Caki2 (cell line): ENCODE results near the gene OSR1. TPM values are rescaled to one million over a fixed set of nuclear protein-coding genes. Genes with fewer than 3 reads are reported as not detected.

Experiments
- DNase-seq: peaks from one replicate; pipeline ENCODE4 v3.0.0-alpha.2; 2015; ENCODE audit warnings: low read depth
- in situ Hi-C: cut with HindIII; loops from 2 replicates; pipeline ENCODE4 v1.10.0; 2016; ENCODE audit warnings: low sequenced_read_pairs, low pct_unique_long_range_greater_than_20kb, mixed read lengths
- total RNA-seq: library from RNA; depleted of rRNA; stranded (reverse); fragments of >200 nt; shearing (Covaris generic); gene quantifications from 2 replicates; pipeline ENCODE4 v1.2.3, GENCODE V29; 2014; ENCODE audit warnings: low replicate concordance

The OSR1 gene
- total RNA-seq, 1 experiment from 2014 or later = 2.5 TPM

DNA sequence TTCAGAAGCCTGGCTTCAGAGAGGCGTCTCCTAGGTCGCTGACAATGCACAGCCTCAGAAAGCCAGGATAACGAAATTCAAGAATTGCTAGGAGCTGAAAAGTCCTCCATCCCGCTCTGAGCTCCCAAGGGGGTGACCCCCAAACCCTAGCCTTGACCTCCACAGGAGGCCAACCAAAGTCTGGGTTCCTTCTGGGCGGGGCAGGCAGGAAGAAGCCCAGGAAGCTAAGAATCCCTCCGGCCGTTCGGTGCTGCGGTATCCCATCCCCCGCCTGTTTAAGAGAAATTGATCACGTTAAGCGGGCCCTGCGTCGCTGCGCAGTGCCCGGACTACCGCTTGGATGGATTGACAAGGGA lies 2.5 kb upstream of the OSR1 start:
- in situ Hi-C loops = no loop called here
- no peak for DNase-seq

DNA sequence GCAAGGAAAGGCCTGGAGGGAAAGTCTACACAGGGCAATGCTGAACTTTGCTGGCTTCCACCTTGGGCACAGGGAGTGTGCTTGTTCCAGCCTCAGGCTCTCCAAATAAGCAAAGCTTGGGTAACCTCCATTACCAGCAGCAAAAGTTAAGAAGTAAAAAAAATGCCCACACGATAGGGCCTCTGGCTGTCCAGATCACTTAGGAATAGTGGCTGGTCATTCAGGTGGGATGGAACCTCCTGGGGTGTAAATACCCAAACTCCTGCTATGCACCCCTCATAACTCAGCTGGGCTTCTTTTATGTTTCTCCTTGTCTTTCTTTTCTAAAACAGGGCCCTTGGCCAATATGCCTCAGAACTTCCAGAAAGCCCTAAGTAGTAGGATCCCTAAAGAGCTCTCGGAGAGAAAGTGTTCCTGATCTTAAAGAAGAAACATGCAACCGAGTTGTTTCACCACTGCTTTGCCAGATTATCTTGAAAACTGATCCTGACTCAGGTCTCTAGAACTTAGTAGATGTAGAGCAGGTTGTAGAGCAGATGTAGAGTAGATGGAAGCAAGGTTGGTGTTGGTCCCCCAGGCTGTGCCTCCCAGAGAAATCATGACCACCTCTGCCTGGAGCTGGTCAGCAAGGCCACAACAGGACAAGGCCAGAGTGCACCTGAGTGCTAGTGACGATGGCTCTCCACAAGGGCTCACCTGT lies 2.0 kb upstream of the OSR1 start:
- in situ Hi-C loops = no loop called here

DNA sequence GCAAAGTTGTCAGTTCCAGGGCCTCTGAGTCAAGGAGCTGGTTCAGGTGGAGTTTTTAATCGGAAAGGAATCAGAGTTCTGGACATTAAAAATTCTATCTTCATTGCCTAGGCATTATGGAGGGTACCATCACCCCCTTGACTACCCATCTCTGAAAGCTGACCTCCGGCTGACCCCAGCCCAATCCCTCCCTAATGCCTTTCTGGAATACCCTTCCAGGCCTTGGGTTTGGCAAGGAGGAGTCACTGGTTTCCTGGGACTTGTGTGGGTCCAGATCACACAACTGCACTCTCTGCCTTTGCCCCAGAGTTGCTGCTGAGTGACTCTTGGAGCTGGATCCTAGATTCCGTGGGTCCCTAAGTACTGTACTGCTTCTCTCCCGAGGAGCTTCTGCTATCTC lies 1.0 kb upstream of the OSR1 start:
- no peak for DNase-seq
- in situ Hi-C loops = no loop called here

More for the DNA sequence above, 2.0 kb upstream of the OSR1 start:
- no peak for DNase-seq

DNA sequence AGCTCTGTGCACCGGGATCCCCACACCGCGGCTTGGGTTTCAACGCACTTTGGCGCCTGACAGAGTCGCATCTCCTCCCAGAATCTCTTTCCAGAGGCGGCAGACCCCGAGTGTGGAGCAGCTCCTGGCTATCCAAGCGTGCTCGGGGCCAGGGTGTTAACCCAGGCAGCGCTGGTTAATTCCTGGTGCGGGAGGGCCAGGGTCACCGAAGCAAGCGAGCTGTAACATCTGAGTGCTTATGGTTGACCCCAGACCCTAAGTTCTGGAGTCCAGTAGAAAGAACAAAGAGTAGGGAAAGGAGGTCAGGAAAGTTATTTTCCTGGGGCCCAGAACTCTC lies 566 bp upstream of the OSR1 start:
- in situ Hi-C loops = no loop called here
- DNase-seq = no peak

DNA sequence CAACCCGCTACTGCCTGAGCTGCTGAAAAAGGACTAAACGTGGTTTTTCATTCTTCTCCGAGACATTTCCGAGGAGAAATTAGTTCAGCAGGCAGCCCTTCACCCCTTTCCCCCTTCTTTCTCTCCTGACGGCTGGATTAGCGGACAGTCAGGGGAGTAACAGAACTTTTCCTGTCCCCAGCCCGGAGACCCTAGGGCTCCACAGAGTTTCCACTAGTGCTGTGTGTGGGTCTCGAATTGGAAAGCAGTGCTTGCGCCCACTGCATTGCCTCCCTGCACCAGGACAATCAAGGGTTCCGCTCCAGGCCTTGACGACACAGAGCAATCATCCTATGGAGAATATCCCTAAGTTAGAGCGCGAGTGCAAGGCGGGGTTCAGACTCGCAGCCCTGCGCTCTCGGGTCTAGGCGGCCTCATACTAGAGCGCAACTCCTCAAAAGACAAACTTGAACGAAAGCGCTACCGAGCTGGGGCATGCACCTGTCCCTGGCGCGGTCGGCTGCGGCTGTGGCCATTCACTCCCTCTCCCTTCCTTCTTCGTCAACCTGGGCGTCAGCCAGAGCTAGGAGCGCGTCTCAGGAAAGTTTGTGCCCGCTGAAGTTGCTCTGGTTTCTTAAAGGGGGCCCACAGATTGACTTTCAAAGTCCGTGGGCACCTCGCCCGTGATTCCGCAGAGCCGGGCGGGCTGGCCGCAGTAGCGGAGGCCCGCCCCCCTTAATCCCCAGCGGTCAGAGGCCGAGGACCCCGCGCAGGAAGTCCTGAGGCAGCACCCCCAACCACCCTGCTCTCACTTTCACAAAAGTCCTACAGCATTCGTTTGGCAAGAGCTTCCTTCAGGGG lies 801 bp downstream of the OSR1 start:
- in situ Hi-C loops = no loop called here

DNA sequence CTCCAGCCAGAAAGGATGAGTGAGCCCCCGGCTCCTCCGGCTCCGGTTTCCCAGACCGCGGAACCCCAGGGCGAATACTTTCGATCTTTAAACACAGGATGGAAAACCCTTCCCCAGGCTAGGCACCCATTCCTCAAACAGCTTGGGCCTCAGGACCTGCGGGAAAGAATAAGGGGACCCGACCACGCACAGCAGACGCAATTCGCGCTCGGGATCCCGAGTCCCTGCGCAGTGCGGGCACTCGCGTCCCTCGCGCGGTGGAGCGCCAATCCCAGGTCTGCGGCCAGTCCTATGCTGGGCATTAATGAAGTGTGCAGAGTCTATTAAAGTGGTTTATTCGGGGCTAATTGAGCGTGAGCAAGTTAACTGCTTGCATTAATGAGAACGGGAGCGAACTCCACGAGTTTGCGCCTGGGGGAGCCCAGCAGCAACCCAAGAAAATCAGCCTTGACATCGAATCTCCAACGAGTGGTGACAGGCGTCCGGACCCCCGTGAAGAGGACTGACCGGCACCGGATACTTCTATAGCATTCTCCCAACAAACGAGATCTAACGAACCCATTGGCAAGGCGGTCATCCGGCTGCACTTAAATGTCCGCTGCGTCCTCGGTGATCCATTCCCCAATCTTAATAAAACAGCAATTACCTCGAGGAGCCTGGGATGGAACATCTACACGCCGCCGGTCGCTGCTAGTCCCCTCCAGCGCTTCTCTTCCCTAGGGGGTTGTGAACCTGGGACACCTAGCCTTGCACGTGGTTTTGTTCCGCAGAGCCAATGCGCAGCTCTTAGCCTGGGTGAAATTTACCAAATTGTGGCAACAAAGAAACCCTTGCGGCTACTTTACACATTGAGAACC lies 1.6 kb downstream of the OSR1 start:
- DNase-seq = no peak
- in situ Hi-C loops = no loop called here

More for the DNA sequence above, 801 bp downstream of the OSR1 start:
- DNase-seq = peak; percentile 10

DNA sequence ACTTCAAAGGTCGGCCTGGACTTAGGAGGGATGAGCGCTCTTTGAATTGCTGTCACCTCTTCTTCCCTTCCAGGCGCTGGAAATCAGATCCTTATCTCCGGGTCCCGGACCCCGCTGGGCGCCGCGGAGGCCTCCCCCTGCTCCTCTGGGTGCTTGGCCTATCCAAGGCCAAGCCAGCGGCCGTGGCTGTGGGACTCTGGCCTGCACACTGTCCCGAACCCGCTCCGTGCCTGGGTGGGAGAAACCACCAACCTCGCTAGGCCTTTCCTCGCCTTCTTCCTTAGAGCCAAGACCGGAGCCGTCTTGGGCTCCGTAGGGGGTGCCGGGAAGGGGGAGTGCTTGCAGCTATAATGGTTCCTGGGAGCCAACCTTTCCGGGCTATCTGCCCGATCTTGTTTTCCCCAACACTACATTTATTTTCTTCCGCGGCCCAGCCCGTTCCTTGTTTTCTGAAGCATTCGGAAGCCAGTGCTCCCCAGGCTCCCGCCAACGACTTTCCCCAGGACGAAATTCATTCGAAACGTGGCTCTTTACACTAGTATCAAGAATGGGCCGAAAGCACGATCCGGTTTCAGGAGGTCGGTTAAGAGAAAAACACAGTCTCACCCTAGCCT lies 2.4 kb downstream of the OSR1 start:
- in situ Hi-C loops = no loop called here
- DNase-seq = no peak

DNA sequence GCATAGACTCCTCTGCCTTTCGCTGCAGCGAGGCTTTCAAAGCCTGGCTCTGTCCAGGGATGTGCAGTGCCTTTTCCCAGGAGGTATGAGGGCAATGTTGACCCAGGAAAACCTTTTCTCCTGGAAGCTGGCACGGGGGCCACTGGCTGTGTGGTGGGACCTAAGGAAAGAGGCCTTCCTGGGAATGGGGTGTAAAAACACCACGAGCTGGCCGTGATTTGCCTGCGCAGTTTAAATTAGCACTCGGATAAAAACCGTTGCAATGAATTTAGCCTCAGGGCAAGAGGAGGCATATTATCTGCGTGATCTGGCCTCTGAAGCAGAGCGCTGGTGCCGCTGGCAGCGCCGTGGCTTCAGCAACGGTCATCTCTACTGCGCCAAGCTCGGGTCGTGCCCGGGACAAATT lies 3.0 kb downstream of the OSR1 start:
- in situ Hi-C loops = no loop called here
- DNase-seq = no peak

DNA sequence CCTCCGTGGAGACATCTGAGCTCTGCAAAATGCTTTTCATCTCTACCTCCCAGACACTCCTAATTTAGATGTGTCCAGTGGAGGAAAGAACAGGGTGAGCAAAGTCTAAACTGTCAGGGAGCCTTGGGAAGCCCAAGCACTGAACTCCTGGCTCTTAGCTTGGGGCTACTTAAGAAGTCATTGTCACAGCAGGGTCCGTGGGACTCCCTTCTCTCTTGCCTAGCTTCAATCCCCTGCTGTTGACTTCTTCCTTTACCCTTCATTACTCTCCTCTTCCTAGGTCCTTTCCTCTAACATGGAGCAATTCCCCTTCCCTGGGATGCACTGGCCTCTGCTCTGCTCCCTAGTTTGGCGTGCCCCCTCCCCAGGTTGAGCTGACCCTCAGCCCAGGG lies 3.4 kb downstream of the OSR1 start:
- DNase-seq = no peak
- in situ Hi-C loops = no loop called here

DNA sequence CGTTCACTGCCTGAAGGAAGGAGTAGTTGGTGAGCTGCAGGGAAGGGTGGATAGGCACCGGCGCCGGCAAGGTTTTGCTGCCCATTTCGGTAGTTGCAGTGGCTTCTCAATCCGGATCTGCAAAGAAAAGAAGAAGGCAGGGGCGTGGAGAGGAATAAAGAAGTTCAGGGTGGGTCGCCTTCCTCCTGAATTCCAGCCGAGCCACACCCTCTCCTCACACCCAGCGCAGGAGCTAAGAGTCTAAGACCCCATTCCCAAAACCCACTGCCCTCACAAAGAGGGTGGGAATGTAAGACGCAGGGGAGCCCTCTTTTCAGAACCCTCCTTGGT lies 4.7 kb downstream of the OSR1 start:
- no peak for DNase-seq
- in situ Hi-C loops = no loop called here

DNA sequence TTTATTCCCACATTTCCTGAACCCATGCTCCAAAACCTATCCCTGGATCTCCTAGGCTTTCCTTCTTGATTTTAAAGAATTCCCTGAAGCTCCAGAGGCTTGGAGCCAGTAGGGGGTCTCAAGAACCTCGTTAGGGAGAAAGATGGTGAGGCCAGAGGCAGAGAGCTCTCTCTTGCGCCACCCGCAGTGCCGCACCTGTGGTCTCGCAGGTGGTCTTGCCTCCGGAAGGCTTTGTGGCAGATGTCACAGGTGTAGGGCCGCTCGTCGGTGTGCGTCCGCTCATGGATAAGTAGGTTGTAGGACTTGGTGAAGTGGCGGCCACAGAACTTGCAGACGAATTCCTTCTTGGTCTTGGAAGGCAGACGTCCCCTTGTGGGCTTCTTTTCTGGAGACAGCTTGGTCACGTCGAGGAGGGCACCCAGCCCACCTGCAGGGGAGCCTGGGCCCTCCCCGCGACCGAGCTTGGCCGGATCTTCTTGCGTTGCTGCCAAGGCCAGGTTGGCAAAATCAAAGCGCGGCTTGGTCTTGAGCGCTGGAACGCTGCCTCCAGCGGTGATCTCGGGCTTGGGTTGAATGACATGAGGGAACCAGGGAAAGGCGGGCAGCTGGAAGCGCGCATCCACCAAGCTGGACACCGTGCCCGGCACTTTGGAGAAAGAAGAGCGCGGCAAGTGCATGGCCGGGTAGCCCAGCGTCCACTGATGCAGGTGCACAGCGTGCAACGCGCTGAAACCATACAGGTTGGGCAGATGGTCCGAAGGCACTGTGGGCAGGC lies 5.3 kb downstream of the OSR1 start:
- in situ Hi-C loops = no loop called here
- DNase-seq = no peak

DNA sequence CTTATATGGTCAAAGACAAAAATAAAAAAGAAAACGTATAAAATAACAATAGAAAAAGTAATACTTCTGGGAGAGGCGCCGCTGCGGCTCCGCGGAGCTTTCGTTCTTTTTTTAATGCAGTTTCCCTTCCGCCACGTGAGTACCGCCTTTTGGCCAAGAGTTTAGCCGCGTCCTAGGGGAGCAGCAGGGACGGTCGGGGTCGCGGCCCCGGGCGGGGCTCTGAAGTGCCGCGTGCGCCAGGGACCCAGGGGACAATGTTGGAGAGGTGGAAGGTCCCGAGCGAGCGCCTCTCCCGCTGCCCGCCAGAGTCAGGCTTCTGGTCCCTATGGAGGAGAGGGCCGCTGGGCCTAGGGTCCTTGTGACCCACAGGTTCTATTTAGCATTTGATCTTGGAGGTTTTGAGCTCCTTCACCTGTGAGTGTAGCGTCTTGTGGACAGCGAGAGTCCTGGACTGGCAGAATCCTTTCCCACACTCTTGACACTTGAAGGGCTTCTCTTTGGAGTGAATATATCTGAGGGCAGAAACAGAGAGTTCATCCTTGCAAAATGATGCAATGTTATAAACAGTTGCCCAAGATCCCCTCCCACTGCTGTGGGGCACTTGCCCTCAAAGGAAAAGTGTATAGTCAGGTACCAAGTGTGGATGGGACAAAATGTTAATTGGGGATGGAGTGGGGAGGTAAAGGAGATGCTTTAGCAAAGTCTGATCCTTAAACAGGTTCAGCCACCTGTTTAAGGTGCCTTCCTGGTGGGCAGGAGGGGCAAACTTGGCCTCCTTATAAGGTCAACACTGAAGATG lies 6.3 kb downstream of the OSR1 start:
- in situ Hi-C loops = no loop called here
- no peak for DNase-seq

DNA sequence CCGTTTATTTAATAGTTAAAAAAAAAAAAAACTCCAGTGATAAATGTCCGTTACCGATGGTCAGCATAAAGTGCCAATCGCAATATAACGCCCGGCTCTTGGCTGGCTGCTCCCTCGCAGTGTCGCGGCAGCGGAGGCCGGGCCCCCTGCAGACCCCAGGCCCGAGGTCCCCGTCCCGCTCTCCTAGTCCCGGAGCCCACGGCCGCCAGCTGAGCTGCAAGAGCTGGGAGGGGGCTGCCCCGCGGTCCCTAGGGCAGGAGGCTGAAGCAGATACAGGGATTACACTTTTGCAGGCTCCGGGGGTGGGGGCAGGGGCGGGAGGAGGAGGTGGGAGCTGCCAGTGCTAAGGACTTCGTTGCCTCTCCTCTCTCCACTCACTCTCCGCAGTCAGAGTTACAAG lies 6.9 kb downstream of the OSR1 start:
- DNase-seq = no peak
- in situ Hi-C loops = no loop called here

DNA sequence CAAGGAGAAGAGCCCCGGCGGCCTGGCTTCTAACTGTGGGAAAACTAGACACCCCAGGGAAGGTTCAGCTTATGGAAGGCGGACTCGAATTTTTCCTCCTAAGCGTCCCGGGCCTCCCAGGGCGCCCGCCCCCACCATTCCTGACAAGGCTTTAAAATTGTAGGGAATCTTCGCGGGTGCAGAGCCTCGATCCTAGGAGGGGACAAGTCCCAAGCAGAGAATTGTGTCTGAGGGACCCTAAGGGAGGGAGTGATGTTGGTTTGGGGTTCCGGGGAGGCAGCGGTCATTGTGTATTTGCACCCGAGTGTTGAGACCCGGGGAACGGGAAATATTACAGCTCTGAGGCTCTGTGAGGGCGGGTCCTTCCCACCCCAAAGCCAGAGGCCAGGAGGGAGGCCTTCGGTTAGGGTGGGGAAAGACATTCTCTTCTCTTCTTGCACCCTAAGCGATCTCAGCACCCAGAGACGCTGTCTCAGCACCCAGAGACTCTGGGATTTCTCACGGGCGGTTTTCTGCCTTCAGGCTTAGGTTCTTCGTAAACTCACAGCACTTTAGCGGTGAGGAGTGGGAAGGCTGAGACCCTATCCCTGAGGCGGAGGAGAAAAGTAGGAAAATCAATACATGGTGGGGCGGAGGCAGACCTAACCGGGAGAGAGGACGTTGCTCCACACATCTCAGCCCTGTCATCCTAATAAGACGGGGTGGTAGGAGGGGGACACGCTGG lies 7.6 kb downstream of the OSR1 start:
- DNase-seq = no peak
- in situ Hi-C loops = no loop called here

DNA sequence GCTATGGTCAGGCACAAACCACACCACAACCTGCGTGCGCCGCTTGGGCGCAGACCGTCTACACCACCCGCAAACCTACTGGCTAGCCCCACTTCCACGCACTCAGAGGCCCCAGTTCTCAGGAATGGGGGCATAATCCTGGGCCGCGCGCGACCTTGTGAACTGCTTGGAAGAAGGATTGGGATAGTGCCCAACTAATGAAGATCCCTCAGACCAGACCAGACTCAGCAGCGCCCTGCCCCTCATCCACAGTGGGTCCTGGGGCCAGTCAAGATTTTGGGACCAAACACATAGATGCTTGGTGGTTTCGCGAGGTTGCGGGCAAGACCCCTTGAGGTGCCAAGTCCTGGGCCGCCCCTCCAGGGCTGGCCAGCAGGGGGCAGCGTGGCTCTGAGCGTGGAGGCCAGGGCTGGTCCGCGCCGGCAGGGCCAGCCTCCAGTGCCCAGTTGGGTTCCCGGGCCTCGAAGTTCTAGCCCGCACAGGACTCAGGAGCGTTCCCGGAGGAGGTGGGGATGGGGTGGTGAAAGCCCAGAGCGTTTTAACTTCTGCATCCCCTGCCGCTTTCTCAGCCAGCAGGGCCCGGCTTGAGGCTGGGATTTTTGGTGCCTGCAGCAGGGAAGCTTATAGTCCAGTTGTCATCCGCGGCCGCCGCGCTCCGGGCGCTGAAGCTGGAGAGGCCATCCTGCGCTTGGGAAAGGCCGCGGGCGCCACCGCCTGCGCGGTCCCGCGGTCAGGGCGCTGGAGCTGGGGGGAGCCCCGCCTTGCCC lies 8.3 kb downstream of the OSR1 start:
- DNase-seq = no peak
- in situ Hi-C loops = no loop called here

DNA sequence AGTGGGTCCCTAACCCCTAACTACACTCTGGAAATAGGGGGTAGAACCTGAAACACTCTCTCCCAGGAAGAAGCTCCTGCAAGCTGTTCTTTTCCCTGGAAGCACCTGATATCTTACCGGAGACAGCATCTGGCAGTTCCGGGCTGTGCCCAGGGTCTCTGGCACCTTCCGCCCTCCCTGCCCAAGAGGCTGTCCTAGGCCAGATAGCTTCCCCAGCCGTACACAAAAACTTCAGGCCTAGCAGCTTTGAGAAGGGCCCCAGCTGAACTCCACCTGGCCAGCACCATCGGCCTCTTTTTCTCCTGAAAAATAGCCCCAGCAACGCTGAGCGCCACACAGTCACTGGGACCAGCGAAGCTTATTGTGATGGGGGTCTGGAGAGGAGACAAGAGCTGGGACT lies 9.7 kb downstream of the OSR1 start:
- in situ Hi-C loops = no loop called here
- no peak for DNase-seq
